Fibroblast of lung (primary cell): ENCODE data around the gene TNFRSF21. TPM values are rescaled to one million over a fixed set of nuclear protein-coding genes. Genes with fewer than 3 reads are reported as not detected.

Experiments used
- DNase-seq, 2 donors: peaks; one replicate each; pipeline versions ENCODE4 v3.0.0 to v3.0.0-alpha.2; 2010; ENCODE audit warnings: low read depth in 2 of 2
- H2AFZ ChIP-seq: 2 replicates; pipeline ENCODE4 v1.5.1; 2012; ENCODE audit warnings: low read length, control low read depth, inconsistent platforms
- H3K27ac ChIP-seq: 2 replicates; pipeline ENCODE4 v1.5.1; 2011; ENCODE audit warnings: low read length, control low read depth; ENCODE audit not compliant: insufficient read depth
- H3K27me3 ChIP-seq: 2 replicates; pipeline ENCODE4 v1.5.1; 2011; ENCODE audit warnings: mild to moderate bottlenecking, low read length; ENCODE audit not compliant: control insufficient read depth, insufficient read depth
- H3K36me3 ChIP-seq: 2 replicates; pipeline ENCODE4 v1.5.1; 2011; ENCODE audit warnings: low read length; ENCODE audit not compliant: control insufficient read depth, insufficient read depth
- H3K4me1 ChIP-seq: 2 replicates; pipeline ENCODE4 v1.5.1; 2011; ENCODE audit warnings: low read length; ENCODE audit not compliant: control insufficient read depth, insufficient read depth; ENCODE audit errors: extremely low read depth
- H3K4me2 ChIP-seq: 2 replicates; pipeline ENCODE4 v1.5.1; 2011; ENCODE audit warnings: low read length, control low read depth; ENCODE audit not compliant: insufficient read depth; ENCODE audit errors: extremely low read depth
- H3K4me3 ChIP-seq, 4 experiments: fragments of 200-600 bp in 1 of 4; sonication (generic) in 1 of 4; replicated peaks in 1 of 4; 2 replicates each; pipeline ENCODE4 v1.5.1; 2011 to 2016; ENCODE audit warnings: low read length in 4 of 4, low read depth in 3 of 4, mild to moderate bottlenecking in 3 of 4, control low read depth in 2 of 4, inconsistent platforms in 1 of 4, mixed read lengths in 1 of 4; ENCODE audit not compliant: insufficient read depth in 1 of 4; ENCODE audit errors: control extremely low read depth in 1 of 4
- H3K79me2 ChIP-seq: 2 replicates; pipeline ENCODE4 v1.5.1; 2012; ENCODE audit warnings: mild to moderate bottlenecking, low read length, inconsistent platforms; ENCODE audit not compliant: control insufficient read depth, insufficient read depth
- H3K9ac ChIP-seq: 2 replicates; pipeline ENCODE4 v1.5.1; 2011; ENCODE audit warnings: mild to moderate bottlenecking, low read length, control low read depth; ENCODE audit not compliant: insufficient read depth
- H3K9me3 ChIP-seq: 2 replicates; pipeline ENCODE4 v1.5.1; 2012; ENCODE audit warnings: low read depth, low read length; ENCODE audit not compliant: control insufficient read depth, insufficient read depth
- H4K20me1 ChIP-seq: 2 replicates; pipeline ENCODE4 v1.5.1; 2011; ENCODE audit warnings: low read length; ENCODE audit not compliant: control insufficient read depth, insufficient read depth; ENCODE audit errors: extremely low read depth
- EZH2 ChIP-seq: IDR thresholded peaks from 2 replicates; pipeline ENCODE4 v1.5.1; 2012; ENCODE audit warnings: low read length, control low read depth, mild to moderate bottlenecking; ENCODE audit errors: missing control alignments
- polyA plus RNA-seq, 2 donors: library from polyadenylated mRNA; depleted of rRNA in 1 of 2; stranded (reverse) in 1 of 2; unstranded in 1 of 2; fragments of >200 nt; gene quantifications; 2 replicates each; pipeline ENCODE4 v1.2.1, GENCODE V29; 2011 to 2012; ENCODE audit warnings: missing spikeins in 1 of 2
- total RNA-seq: library from RNA; depleted of rRNA; stranded (reverse); fragments of >200 nt; gene quantifications from 2 replicates; pipeline ENCODE4 v1.2.1, GENCODE V29; 2014
- TF ChIP-seq, protein P1 (sequence below), 2 donors: IDR thresholded peaks in 1 of 2; conservative IDR thresholded peaks in 1 of 2; 1 replicate in 1 of 2; 2 replicates in 1 of 2; pipeline ENCODE4 v1.5.1; 2011 to 2012; ENCODE audit warnings: low read length in 2 of 2, control low read depth in 1 of 2, inconsistent platforms in 1 of 2, low read depth in 1 of 2, mild to moderate bottlenecking in 1 of 2

Gene TNFRSF21
- total and polyA plus RNA-seq, 2 donors (not counting 1 experiment from before 2014, with no cell fraction given): 4.8 to 8.9 TPM

DNA sequence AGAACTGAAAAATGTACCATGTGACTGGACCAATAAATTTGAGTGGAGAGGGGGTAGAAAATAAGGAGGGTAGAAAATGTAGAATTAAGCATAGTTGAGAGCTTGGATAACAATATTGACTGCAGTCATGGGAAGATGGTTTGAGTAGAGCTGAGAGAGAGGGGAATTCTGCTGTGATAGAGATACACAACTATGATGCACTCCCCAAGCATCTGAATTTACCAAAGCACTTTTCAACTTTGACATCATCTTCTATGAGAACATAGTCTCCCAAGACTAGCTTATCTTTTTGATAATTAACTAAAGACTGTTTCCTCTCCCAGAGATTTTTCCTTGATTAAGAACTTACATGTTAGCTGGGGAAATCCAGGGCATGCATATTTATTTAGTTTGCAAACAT, 103.1 kb downstream of the TNFRSF21 start:
- Histone ChIP-seq H3K79me2 (no peaks in the 10 kb centered on the region), H3K27me3 (no peaks in the 10 kb centered on the region), H3K4me2 (no peak overlapping the region), H2AFZ (no peak overlapping the region), H3K36me3 (no peaks in the 10 kb centered on the region), H3K27ac (no peak overlapping the region), H4K20me1 (no peaks in the 10 kb centered on the region), H3K9ac (no peak overlapping the region), H3K9me3 (no peaks in the 10 kb centered on the region), H3K4me3 (no peak overlapping the region), H3K4me1 (no peaks in the 10 kb centered on the region)
- TF ChIP-seq, protein P1, sequence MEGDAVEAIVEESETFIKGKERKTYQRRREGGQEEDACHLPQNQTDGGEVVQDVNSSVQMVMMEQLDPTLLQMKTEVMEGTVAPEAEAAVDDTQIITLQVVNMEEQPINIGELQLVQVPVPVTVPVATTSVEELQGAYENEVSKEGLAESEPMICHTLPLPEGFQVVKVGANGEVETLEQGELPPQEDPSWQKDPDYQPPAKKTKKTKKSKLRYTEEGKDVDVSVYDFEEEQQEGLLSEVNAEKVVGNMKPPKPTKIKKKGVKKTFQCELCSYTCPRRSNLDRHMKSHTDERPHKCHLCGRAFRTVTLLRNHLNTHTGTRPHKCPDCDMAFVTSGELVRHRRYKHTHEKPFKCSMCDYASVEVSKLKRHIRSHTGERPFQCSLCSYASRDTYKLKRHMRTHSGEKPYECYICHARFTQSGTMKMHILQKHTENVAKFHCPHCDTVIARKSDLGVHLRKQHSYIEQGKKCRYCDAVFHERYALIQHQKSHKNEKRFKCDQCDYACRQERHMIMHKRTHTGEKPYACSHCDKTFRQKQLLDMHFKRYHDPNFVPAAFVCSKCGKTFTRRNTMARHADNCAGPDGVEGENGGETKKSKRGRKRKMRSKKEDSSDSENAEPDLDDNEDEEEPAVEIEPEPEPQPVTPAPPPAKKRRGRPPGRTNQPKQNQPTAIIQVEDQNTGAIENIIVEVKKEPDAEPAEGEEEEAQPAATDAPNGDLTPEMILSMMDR (conservative IDR thresholded peaks at IDR 0.05 in 1 of 2, IDR thresholded peaks at IDR 0.05 in 1 of 2; ENCODE audit: low read depth in 1 of 2, low read length in 2 of 2): no peak
- no peak for TF ChIP-seq EZH2
- peak in 1 of 2 donors; percentile 66 for DNase-seq

DNA sequence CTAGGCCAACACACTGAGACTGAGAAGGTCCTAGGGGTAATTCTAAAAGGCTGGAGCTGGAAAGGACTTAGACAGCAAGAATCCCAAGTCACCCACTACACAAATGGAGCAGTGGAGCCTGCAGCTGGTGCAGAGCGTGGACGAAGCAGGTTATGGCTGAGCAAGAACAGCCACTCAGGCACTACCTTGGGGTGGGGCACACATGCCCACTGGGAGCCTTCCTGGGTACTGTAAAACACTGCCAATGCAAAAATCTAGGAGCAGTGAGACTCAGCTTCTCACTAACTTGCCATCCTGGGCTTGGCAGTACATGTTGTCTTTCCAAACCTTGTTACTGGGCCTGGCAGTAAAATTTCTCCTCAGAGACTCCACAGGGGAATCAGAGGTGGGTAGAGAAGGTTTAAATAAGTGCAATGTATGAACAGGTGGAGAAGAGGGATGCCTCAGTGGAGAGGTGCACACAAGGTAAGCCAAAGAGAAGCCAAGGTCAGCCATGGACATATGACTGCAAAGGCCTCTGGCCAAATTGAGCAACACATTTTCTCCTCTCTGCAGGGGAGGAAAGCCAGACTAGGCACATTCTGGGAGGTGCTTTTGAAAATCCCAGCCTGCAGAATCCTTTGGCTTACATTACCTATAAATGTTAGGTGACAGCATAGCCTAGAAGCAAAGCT, 105.6 kb downstream of the TNFRSF21 start:
- no peaks in the 10 kb centered on the region for H3K9me3 ChIP-seq
- H3K4me1 ChIP-seq: no peaks in the 10 kb centered on the region
- H4K20me1 ChIP-seq: no peaks in the 10 kb centered on the region
- no peak overlapping the region for H2AFZ ChIP-seq
- no peak overlapping the region for H3K4me2 ChIP-seq
- H3K36me3 ChIP-seq: no peaks in the 10 kb centered on the region
- H3K79me2 ChIP-seq: no peaks in the 10 kb centered on the region
- H3K4me3 ChIP-seq: no peak overlapping the region
- no peaks in the 10 kb centered on the region for H3K27me3 ChIP-seq
- no peak overlapping the region for H3K27ac ChIP-seq
- H3K9ac ChIP-seq: no peak overlapping the region
- no peak for DNase-seq
- TF ChIP-seq, protein P1 (conservative IDR thresholded peaks at IDR 0.05 in 1 of 2, IDR thresholded peaks at IDR 0.05 in 1 of 2; ENCODE audit: low read depth in 1 of 2, low read length in 2 of 2): no peak
- no peak for TF ChIP-seq EZH2

GRCh38 chr6:47203266-47203937, 106.3 kb downstream of the TNFRSF21 start:
- no peak for DNase-seq
- no peak overlapping the region for H3K9ac ChIP-seq
- no peak overlapping the region for H3K4me3 ChIP-seq
- no peaks in the 10 kb centered on the region for H3K36me3 ChIP-seq
- H3K27ac ChIP-seq: no peak overlapping the region
- H3K27me3 ChIP-seq: no peaks in the 10 kb centered on the region
- H3K79me2 ChIP-seq: no peaks in the 10 kb centered on the region
- no peaks in the 10 kb centered on the region for H4K20me1 ChIP-seq
- H3K9me3 ChIP-seq: no peaks in the 10 kb centered on the region
- no peak overlapping the region for H3K4me2 ChIP-seq
- H3K4me1 ChIP-seq: no peaks in the 10 kb centered on the region
- H2AFZ ChIP-seq: no peak overlapping the region
- TF ChIP-seq, protein P1 (conservative IDR thresholded peaks at IDR 0.05 in 1 of 2, IDR thresholded peaks at IDR 0.05 in 1 of 2; ENCODE audit: low read depth in 1 of 2, low read length in 2 of 2): no peak
- TF ChIP-seq EZH2: no peak
